GM04504 (cell line): ENCODE results near the gene LCLAT1.

Experiments used
- DNase-seq: peaks from one replicate; pipeline ENCODE4 v3.0.0-alpha.2; 2012; ENCODE audit warnings: low read depth

LCLAT1 gene

GRCh38 chr2:30675758-30676157, 228.7 kb downstream of the LCLAT1 start:
- no peak for DNase-seq

- DNase-seq, result no peak
Measured at GRCh38 chr2:30677231-30677630, 230.2 kb downstream of the LCLAT1 start.

DNA sequence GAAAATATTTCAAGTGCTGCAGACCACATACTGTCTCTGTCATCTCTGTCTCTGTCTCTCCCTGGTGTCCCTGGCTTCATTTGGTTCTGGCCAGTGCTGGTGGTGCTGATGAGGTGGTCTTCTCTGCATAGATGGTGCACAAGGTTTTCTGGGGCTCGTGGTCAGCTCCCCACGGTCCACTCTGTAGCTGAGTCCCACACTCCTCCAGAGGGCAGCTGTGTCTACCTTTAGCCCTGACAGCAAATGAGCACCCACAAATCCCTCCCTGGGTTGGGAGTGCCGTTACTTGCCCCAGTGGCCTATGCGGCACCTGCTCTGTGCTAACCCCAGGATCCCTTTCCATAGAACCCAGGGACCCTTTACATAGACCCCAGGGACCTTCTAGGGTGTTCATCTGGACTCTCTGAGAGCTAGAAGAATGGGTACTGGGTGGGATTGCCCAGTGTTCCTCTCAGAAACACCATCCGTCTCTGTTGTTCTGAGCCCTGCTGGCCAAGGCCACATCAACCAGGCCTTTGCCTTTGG, 230.9 kb downstream of the LCLAT1 start:
- no peak for DNase-seq

GRCh38 chr2:30678410-30679137, 231.5 kb downstream of the LCLAT1 start:
- no peak for DNase-seq

DNA sequence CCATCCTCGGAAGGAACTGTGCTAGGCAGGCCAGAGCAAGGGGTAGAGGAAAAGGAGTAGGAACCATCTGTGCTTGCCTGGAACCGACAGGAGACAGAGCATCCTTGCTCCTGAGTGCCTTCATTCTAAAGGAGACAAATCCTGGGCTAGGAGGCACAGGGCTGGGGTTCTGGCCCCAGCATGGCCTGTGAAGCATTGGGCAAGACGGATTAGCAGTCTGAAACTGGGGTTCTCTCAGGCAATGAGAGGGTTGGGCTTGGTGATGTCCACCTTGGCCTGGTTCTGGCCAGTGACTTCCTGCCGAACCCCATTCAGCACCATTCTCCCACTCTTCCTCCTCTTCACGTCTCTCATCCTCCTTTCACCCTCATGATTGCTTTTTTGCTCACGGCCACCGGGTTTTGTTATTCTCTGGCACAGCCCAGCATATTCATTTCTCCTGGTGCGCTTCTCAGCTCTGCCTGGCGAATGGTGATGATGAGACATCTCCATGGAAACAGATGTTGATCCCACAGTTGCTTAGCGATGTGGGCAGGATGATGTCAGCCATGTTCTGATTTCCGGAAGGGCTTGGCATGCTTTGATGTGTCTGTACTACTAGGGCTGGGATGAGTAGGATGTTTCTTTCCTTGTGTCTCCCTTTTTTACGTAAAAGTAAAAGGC, 232.5 kb downstream of the LCLAT1 start:
- no peak for DNase-seq

- DNase-seq, result no peak
Measured at GRCh38 chr2:30680121-30680520, 233.1 kb downstream of the LCLAT1 start.

DNA sequence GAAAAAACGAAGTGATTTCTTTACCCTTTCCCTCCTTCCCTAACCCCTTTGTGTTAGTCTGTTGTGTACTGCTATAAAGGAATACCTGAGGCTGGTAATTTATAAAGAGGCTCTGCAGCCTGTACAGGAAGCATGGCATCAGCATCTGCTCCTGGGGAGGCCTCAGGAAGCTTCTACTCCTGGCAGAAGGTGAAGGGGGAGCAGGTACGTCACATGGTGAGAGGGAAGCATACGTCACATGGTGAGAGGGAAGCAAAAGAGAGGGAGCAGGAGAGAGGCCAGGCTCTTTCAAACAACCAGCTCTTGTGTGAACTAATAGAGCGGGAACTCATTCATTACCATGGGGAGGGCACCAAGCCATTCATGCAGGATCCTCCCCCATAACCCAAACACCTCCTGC, 234.0 kb downstream of the LCLAT1 start:
- no peak for DNase-seq

DNA sequence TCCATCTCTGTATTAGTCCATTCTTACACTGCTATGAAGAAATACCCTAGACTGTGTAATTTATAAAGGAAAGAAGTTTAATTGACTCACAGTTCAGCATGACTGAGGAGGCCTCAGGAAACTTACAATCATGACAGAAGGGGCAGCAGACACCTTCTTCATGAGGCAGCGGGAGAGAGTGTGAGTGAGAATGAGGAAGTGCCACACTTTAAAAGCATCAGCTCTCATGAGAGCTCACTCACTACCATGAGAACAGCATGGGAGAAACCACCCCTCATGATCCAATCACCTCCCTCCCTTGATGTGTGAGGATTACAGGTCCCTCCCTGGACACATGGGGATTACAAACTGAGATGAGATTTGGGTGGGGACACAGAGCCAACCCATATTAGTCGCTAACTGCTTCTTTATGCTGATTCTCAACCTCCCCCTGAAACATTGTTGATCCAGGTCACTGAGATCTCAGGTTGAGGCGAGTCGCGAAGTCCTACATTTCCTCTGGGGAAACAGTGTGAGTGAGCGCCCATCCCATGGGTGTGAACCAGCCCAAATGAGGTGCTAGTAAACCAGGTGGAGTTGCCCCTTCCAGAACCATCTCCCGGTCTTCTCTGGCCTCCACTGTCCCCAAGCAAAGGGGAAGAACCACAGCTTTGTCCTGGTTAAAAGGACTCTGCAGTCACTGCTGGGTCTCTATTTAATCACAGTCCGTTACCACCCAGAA, 236.3 kb downstream of the LCLAT1 start:
- no peak for DNase-seq

- DNase-seq, result no peak
Measured at GRCh38 chr2:30684026-30684425, 237.0 kb downstream of the LCLAT1 start.

DNA sequence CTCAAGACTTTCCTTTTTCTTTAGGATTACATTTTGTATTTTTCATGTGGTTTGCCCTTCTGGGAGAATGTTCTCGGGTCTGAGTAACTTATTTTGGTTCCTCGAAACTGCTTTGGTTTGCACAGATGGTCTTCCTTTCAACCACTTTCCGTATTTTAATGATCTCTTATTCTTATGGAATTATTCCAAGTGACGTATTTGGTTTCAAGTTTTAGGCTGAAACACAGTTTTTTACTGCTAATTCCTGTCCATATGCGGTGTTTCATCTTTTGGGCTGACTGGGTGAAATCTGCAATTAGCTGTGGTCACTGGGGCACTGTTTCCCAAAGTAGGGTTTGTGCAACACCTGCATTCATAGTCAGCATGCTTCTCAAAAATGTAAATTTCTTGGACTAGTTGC, 237.5 kb downstream of the LCLAT1 start:
- no peak for DNase-seq

- DNase-seq, result no peak
Measured at GRCh38 chr2:30684996-30685395, 237.9 kb downstream of the LCLAT1 start.

GRCh38 chr2:30686000-30686399, 239.0 kb downstream of the LCLAT1 start:
- DNase-seq, result no peak

DNA sequence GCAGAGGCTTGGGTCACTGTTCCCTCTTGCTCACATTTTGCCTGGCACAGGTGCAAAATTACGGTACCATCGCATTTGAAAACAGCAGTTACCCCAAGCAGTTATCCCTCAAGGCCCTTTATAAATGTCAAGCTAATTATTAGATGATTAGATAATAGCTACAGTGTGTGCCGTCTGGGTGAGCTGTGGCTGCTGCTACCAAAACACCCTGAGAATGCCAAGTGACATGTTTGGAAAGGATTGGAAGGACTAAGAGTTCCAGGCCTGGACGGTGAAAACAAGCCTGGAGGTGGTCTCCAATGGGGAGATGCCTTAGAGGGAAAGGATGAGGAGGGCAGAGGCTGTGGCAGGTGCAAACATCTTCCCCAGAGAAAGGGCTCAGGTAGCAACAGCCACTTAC, 239.6 kb downstream of the LCLAT1 start:
- DNase-seq, result no peak

- no peak for DNase-seq
Measured at GRCh38 chr2:30688956-30689401, 241.9 kb downstream of the LCLAT1 start.

DNA sequence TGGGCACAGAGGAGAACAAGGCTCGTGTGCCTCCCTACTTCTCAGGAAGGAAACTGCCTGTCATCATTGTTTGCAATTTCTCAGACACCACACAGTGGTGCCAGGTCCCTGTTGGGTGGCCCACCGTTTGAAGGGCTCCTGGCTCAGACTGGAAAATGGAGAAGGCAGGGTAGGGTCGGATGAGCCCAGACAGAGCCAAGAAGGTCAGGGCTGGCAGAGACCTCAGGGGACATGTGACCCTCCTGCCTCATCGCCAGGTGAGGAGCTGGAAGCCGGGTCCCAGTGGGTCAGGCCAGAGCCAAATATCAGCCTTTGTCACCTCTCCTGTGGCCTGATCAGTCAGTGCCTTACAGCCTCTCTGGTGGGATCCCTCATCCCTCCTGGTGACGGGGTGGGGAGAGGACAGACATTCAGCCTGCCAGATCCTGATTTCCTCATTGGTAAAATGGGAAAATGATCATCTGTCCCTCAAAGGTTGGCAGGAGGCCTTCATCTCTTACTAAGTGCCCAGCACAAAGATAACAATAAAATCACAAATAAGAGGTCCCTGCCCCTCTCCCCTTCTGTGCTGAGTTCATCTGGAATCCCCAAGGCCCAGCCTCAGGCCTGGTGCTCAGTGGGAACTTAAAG, 242.6 kb downstream of the LCLAT1 start:
- no peak for DNase-seq

GRCh38 chr2:30690126-30690561, 243.1 kb downstream of the LCLAT1 start:
- DNase-seq, result no peak

DNA sequence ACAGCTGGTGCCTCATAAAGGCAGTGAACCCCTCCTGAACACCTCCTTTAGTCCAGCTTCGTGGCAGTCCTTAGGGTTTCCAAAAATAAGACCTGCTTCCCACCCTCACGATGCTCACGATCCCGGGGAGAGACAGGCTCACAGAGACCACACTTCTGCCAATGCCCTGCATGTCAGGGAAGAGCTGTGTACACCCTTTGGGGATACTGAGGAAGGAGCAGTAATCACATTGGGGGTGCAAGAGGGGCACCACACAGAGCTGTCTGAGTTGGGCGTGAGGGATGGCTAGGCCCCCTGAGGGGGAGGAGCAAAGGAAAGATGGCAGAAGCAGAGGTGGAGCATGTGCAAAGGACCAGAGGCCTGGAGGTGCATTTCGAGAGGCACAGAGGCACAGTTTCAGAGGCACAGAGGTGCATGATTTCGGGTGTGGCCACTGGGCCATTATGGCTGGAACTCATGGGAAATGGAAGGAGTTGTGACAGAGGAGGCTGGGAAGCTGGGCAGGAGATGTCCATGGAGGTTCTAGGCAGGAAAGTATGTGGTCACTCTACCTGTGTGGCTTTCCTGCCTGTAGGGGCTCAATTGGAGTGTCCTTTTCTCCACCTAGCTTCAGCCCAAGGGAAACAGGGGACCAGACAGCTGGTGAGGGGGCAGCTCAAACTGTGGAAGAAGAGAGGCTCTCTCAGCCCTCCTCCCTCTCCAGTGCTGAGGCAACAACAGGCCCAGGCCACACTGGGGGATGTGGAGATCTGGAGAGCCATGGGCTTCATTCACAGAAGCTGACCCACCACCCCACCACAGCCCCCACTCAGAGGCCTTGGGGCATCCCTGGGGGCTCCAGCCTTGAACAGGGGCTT, 244.3 kb downstream of the LCLAT1 start:
- DNase-seq, result no peak

DNA sequence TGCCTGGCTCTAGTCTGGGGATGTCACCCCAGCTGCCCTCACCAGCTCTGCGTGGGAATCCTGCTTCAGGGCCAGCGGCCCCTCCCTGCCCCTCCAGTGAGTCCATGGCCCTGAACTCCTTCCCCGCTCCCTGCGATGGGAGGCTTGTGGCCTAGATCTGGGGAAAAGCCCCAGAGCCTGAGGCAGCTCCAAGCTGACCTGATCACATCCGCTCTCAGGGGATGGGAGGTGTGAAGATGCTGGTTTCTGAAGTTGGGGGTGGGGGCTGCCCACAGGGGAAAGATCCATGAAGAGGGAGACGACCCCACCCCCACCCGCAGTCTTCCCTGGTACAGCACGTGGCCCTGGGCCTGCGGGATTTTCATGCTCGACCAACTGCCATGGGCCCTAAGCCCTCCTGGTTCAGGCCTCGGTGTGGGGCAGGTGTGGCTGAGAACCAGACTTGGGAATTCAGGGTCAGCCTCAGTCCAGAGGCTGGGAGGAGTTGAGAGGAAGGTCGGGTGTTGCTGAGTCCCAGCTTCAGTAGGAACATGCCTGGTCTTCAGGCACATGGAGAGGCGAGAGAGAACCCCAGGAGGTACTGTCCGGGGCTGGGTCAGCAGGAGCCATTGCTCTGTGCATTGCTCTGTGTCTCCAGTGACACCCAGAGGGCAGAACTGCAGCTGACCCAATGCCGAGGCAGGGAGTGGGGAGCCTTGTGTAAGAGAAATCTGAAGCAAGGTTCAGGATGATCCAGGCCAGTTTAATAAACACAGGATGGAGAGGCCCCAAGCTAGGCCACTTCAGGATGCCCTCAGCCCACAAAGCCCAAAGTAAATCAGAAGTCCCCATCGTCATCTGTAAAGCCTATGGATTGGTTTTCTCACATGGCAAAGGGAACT, 245.1 kb downstream of the LCLAT1 start:
- no peak for DNase-seq

DNA sequence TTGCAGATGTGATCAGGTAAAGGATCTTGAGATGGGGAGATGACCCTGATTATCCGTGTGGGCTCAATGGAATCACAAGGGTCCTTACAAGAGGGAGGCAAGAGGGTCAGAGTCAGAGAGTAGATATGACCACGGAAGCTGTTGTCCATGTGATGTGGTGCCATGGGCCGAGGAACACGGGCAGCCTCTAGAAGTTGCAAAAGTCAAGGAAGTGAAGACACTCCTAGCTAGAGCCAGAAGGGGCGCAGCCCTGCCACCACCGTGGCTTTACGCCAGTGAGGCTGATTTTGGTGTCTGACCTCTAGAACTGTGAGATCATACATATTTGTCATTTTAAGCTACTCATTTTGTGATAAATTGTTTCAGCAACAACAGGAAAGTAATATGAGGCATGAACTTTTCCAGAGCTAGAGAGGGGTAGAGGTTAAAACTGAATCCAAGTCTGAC, 245.8 kb downstream of the LCLAT1 start:
- DNase-seq, result no peak
